HUES64 (cell line): ENCODE results near the gene ACTG1.

ENCODE experiments used
- H3K27ac ChIP-seq: 2 replicates; pipeline ENCODE4 v1.7.0; 2013; ENCODE audit warnings: low read depth, low read length, inconsistent platforms
- H3K27me3 ChIP-seq: 2 replicates; pipeline ENCODE4 v1.6.1; 2013; ENCODE audit warnings: mild to moderate bottlenecking, low read length; ENCODE audit not compliant: insufficient read depth
- H3K36me3 ChIP-seq: 2 replicates; pipeline ENCODE4 v1.6.1; 2013; ENCODE audit warnings: mild to moderate bottlenecking, low read length; ENCODE audit not compliant: insufficient read depth
- H3K4me1 ChIP-seq: 2 replicates; pipeline ENCODE4 v1.6.1; 2013; ENCODE audit warnings: mild to moderate bottlenecking, low read length, moderate library complexity; ENCODE audit not compliant: insufficient read depth
- H3K4me3 ChIP-seq: 2 replicates; pipeline ENCODE4 v1.5.1; 2013; ENCODE audit warnings: mild to moderate bottlenecking, low read length, moderate library complexity
- H3K9ac ChIP-seq: 2 replicates; pipeline ENCODE4 v1.6.1; 2013; ENCODE audit warnings: mild to moderate bottlenecking, low read depth, low read length
- H3K9me3 ChIP-seq: 2 replicates; pipeline ENCODE4 v1.6.1; 2013; ENCODE audit warnings: low read depth, low read length; ENCODE audit not compliant: insufficient read depth
- WGBS: fragments of 150-250, 120-280 bp; methylation state at CpG from one replicate; pipeline ENCODE4 v1.1.7; 2013; ENCODE audit warnings: missing lambda C conversion rate; 5-methylcytosine and 5-hydroxymethylcytosine counted together

Gene ACTG1

GRCh38 chr17:81514489-81514738 lies 1.8 kb upstream of the ACTG1 start:
- WGBS, result under 1% methylated on average over 34 of the region's 34 CpGs
- H3K4me3 ChIP-seq, result peak overlapping the region; percentile 98
- H3K27ac ChIP-seq, result peak overlapping the region; percentile 99
- peak overlapping the region; percentile 96 for H3K9ac ChIP-seq
- no peaks in the 10 kb centered on the region for H3K9me3 ChIP-seq
- peaks cover 32% of the 10 kb centered on the region for H3K36me3 ChIP-seq
- peaks cover 15% of the 10 kb centered on the region for H3K27me3 ChIP-seq
- H3K4me1 ChIP-seq, result peaks cover 17% of the 10 kb centered on the region; the same call in 1 of the 2 replicates

- H3K9me3 ChIP-seq, result no peaks in the 10 kb centered on the region
- peaks cover 37% of the 10 kb centered on the region for H3K36me3 ChIP-seq
- peak overlapping the region; percentile 98 for H3K4me3 ChIP-seq
- peak overlapping the region; percentile 96 for H3K9ac ChIP-seq
- 1% methylated on average over 64 of the region's 64 CpGs for WGBS
- peaks cover 17% of the 10 kb centered on the region; the same call in 1 of the 2 replicates for H3K4me1 ChIP-seq
- H3K27ac ChIP-seq, result peak overlapping the region; percentile 99
- peaks cover 10% of the 10 kb centered on the region for H3K27me3 ChIP-seq
Observed at GRCh38 chr17:81513753-81514488, 1.3 kb upstream of the ACTG1 start.

- Histone ChIP-seq H3K4me1 (peaks cover 17% of the 10 kb centered on the region; the same call in 1 of the 2 replicates), H3K36me3 (peaks cover 39% of the 10 kb centered on the region), H3K9me3 (no peaks in the 10 kb centered on the region), H3K9ac (peak overlapping the region; percentile 96), H3K27me3 (peaks cover 4% of the 10 kb centered on the region), H3K27ac (peak overlapping the region; percentile 99), H3K4me3 (peak overlapping the region; percentile 98)
- 2% methylated on average over 23 of the region's 23 CpGs for WGBS
Observed at GRCh38 chr17:81513372-81513752, 763 bp upstream of the ACTG1 start.

GRCh38 chr17:81511804-81512561 lies 616 bp downstream of the ACTG1 start:
- Histone ChIP-seq H3K27ac (peak overlapping the region; percentile 91), H3K4me1 (peaks cover 11% of the 10 kb centered on the region; the same call in 1 of the 2 replicates), H3K27me3 (no peaks in the 10 kb centered on the region), H3K36me3 (peaks cover 39% of the 10 kb centered on the region), H3K9ac (peak overlapping the region; percentile 98), H3K9me3 (no peaks in the 10 kb centered on the region), H3K4me3 (peak overlapping the region; percentile 98)
- 1% methylated on average over 62 of the region's 62 CpGs for WGBS

- H3K9ac ChIP-seq, result peak overlapping the region; percentile 98
- peaks cover 11% of the 10 kb centered on the region; the same call in 1 of the 2 replicates for H3K4me1 ChIP-seq
- no peaks in the 10 kb centered on the region for H3K9me3 ChIP-seq
- peak overlapping the region; percentile 91 for H3K27ac ChIP-seq
- no peaks in the 10 kb centered on the region for H3K27me3 ChIP-seq
- peak overlapping the region; percentile 98 for H3K4me3 ChIP-seq
- WGBS, result 5% methylated on average over 8 of the region's 9 CpGs
- H3K36me3 ChIP-seq, result peaks cover 39% of the 10 kb centered on the region
Observed at GRCh38 chr17:81511554-81511803, 1.1 kb downstream of the ACTG1 start.

- Histone ChIP-seq H3K36me3 (peaks cover 36% of the 10 kb centered on the region), H3K4me3 (peak overlapping the region; percentile 98), H3K27ac (peak overlapping the region; percentile 91), H3K4me1 (peaks cover 7% of the 10 kb centered on the region; the same call in 1 of the 2 replicates), H3K27me3 (no peaks in the 10 kb centered on the region), H3K9me3 (no peaks in the 10 kb centered on the region), H3K9ac (peak overlapping the region; percentile 98)
- 8% methylated on average over 48 of the region's 48 CpGs for WGBS
Observed at GRCh38 chr17:81510785-81511553, 1.6 kb downstream of the ACTG1 start.

GRCh38 chr17:81509972-81510784 lies 2.4 kb downstream of the ACTG1 start:
- peak overlapping the region; percentile 98 for H3K9ac ChIP-seq
- H3K9me3 ChIP-seq, result no peaks in the 10 kb centered on the region
- peak overlapping the region; percentile 91; the same call in 1 of the 2 replicates for H3K27ac ChIP-seq
- whole genome bisulfite sequencing, result 31% methylated on average over 22 of the region's 22 CpGs
- no peaks in the 10 kb centered on the region for H3K27me3 ChIP-seq
- peak overlapping the region; percentile 98 for H3K4me3 ChIP-seq
- no peaks in the 10 kb centered on the region for H3K4me1 ChIP-seq
- H3K36me3 ChIP-seq, result peaks cover 36% of the 10 kb centered on the region

GRCh38 chr17:81509207-81509971 lies 3.2 kb downstream of the ACTG1 start:
- Histone ChIP-seq H3K27me3 (no peaks in the 10 kb centered on the region), H3K36me3 (peaks cover 36% of the 10 kb centered on the region), H3K4me3 (peak overlapping the region; percentile 98), H3K27ac (peak overlapping the region; percentile 91; the same call in 1 of the 2 replicates), H3K9ac (peak overlapping the region; percentile 98), H3K9me3 (no peaks in the 10 kb centered on the region), H3K4me1 (no peaks in the 10 kb centered on the region)
- 73% methylated on average over 12 of the region's 12 CpGs for WGBS

GRCh38 chr17:81508639-81509206 lies 3.9 kb downstream of the ACTG1 start:
- WGBS, result 88% methylated on average over 9 of the region's 10 CpGs
- Histone ChIP-seq H3K9ac (peak overlapping the region; percentile 98; the same call in 1 of the 2 replicates), H3K4me3 (peak overlapping the region; percentile 98)

GRCh38 chr17:81503619-81504018 lies 9.0 kb downstream of the ACTG1 start:
- no peaks in the 10 kb centered on the region for H3K27me3 ChIP-seq
- no peak overlapping the region for H3K27ac ChIP-seq
- no peaks in the 10 kb centered on the region for H3K9me3 ChIP-seq
- H3K9ac ChIP-seq, result no peak overlapping the region
- H3K4me1 ChIP-seq, result no peaks in the 10 kb centered on the region
- H3K4me3 ChIP-seq, result no peak overlapping the region
- no peaks in the 10 kb centered on the region for H3K36me3 ChIP-seq

More at GRCh38 chr17:81508639-81509206, 3.9 kb downstream of the ACTG1 start:
- Histone ChIP-seq H3K9me3 (no peaks in the 10 kb centered on the region), H3K27ac (peak overlapping the region; percentile 91; the same call in 1 of the 2 replicates), H3K36me3 (peaks cover 36% of the 10 kb centered on the region), H3K4me1 (no peaks in the 10 kb centered on the region), H3K27me3 (no peaks in the 10 kb centered on the region)
